Measurements from ENCODE around the gene ENDOU.

DNA sequence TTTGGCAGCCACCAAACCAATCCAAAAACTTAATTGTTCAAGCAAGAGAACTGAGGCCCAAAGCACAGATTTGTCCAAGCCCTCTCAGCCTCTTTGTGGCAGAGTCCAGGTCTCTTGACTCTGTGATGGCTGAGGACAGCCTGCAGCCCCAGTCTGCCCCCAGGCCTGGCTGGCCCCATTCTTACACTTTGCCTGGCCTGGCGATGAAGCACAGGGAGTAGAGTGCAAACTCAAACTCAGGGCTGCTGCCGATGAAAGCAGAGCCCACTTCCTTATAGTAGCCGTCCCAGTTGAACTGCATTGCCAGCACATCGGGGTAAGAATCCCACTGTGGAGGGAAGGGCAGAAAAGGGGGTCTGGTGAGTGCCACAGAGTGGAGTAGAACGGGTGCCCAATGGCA is 13.8 kb downstream of the ENDOU start:
- TF ChIP-seq EZH2phosphoT487 (IDR thresholded peaks at IDR 0.05; ENCODE audit: borderline replicate concordance): no peak
- TF ChIP-seq SIN3A (IDR thresholded peaks at IDR 0.05; ENCODE audit: low read depth): no peak
- TF ChIP-seq POLR2A (IDR thresholded peaks at IDR 0.05; ENCODE audit: borderline replicate concordance, extremely low read depth, insufficient read depth, insufficient read length): no peak
- TF ChIP-seq ZNF274 (IDR thresholded peaks at IDR 0.05; ENCODE audit: low read depth, low read length): no peak
- no peak for TF ChIP-seq RAD21 (IDR thresholded peaks at IDR 0.05; ENCODE audit: low read depth)
- TF ChIP-seq, protein P1, sequence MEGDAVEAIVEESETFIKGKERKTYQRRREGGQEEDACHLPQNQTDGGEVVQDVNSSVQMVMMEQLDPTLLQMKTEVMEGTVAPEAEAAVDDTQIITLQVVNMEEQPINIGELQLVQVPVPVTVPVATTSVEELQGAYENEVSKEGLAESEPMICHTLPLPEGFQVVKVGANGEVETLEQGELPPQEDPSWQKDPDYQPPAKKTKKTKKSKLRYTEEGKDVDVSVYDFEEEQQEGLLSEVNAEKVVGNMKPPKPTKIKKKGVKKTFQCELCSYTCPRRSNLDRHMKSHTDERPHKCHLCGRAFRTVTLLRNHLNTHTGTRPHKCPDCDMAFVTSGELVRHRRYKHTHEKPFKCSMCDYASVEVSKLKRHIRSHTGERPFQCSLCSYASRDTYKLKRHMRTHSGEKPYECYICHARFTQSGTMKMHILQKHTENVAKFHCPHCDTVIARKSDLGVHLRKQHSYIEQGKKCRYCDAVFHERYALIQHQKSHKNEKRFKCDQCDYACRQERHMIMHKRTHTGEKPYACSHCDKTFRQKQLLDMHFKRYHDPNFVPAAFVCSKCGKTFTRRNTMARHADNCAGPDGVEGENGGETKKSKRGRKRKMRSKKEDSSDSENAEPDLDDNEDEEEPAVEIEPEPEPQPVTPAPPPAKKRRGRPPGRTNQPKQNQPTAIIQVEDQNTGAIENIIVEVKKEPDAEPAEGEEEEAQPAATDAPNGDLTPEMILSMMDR (IDR thresholded peaks at IDR 0.05 in 2 of 3, conservative IDR thresholded peaks at IDR 0.05 in 1 of 3; ENCODE audit: borderline replicate concordance in 1 of 3, insufficient read depth in 1 of 3, low read depth in 2 of 3, low read length in 2 of 3): no peak
- TF ChIP-seq SP1 (IDR thresholded peaks at IDR 0.05; ENCODE audit: low read depth): no peak
- TF ChIP-seq POLR2AphosphoS5 (IDR thresholded peaks at IDR 0.05; ENCODE audit: low read depth, low read length): no peak
- TF ChIP-seq, protein P2, sequence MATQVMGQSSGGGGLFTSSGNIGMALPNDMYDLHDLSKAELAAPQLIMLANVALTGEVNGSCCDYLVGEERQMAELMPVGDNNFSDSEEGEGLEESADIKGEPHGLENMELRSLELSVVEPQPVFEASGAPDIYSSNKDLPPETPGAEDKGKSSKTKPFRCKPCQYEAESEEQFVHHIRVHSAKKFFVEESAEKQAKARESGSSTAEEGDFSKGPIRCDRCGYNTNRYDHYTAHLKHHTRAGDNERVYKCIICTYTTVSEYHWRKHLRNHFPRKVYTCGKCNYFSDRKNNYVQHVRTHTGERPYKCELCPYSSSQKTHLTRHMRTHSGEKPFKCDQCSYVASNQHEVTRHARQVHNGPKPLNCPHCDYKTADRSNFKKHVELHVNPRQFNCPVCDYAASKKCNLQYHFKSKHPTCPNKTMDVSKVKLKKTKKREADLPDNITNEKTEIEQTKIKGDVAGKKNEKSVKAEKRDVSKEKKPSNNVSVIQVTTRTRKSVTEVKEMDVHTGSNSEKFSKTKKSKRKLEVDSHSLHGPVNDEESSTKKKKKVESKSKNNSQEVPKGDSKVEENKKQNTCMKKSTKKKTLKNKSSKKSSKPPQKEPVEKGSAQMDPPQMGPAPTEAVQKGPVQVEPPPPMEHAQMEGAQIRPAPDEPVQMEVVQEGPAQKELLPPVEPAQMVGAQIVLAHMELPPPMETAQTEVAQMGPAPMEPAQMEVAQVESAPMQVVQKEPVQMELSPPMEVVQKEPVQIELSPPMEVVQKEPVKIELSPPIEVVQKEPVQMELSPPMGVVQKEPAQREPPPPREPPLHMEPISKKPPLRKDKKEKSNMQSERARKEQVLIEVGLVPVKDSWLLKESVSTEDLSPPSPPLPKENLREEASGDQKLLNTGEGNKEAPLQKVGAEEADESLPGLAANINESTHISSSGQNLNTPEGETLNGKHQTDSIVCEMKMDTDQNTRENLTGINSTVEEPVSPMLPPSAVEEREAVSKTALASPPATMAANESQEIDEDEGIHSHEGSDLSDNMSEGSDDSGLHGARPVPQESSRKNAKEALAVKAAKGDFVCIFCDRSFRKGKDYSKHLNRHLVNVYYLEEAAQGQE (IDR thresholded peaks at IDR 0.05; ENCODE audit: low read depth): no peak
